NT2/D1 (cell line): ENCODE results near the gene FAM83B.
A peak's percentile ranks its signal among the peaks of the same experiment; 100 is the strongest.

Source experiments
- DNase-seq: peaks from one replicate; pipeline ENCODE4 v3.0.0-alpha.2; 2011; ENCODE audit warnings: low read depth, low spot score
- H3K27me3 ChIP-seq: 2 replicates; pipeline ENCODE4 v1.6.0; 2011; ENCODE audit warnings: mild to moderate bottlenecking; ENCODE audit not compliant: insufficient read length, insufficient read depth
- H3K36me3 ChIP-seq: 2 replicates; pipeline ENCODE4 v1.6.1; 2011; ENCODE audit warnings: mild to moderate bottlenecking, low read length, mixed read lengths; ENCODE audit not compliant: insufficient read depth, insufficient read length
- H3K4me1 ChIP-seq: 2 replicates; pipeline ENCODE4 v1.5.1; 2011; ENCODE audit not compliant: insufficient read depth, insufficient read length
- H3K4me3 ChIP-seq: 2 replicates; pipeline ENCODE4 v1.5.1; 2011; ENCODE audit warnings: low read depth; ENCODE audit not compliant: insufficient read length
- H3K9ac ChIP-seq: 2 replicates; pipeline ENCODE4 v1.6.0; 2011; ENCODE audit warnings: low read depth; ENCODE audit not compliant: insufficient read length
- H3K9me3 ChIP-seq: 2 replicates; pipeline ENCODE4 v1.5.1; 2011; ENCODE audit warnings: mild to moderate bottlenecking, low read length; ENCODE audit not compliant: insufficient read depth
- SUZ12 ChIP-seq: IDR thresholded peaks from 2 replicates; pipeline ENCODE4 v1.6.1; 2011; ENCODE audit not compliant: insufficient read length, insufficient read depth; ENCODE audit errors: extremely low read depth
- YY1 ChIP-seq: IDR thresholded peaks from 2 replicates; pipeline ENCODE4 v1.6.1; 2011; ENCODE audit not compliant: insufficient read length, insufficient read depth
- ZNF274 ChIP-seq: IDR thresholded peaks from 2 replicates; pipeline ENCODE4 v1.6.1; 2011; ENCODE audit warnings: mild to moderate bottlenecking, low read depth, low read length

The FAM83B gene

DNA sequence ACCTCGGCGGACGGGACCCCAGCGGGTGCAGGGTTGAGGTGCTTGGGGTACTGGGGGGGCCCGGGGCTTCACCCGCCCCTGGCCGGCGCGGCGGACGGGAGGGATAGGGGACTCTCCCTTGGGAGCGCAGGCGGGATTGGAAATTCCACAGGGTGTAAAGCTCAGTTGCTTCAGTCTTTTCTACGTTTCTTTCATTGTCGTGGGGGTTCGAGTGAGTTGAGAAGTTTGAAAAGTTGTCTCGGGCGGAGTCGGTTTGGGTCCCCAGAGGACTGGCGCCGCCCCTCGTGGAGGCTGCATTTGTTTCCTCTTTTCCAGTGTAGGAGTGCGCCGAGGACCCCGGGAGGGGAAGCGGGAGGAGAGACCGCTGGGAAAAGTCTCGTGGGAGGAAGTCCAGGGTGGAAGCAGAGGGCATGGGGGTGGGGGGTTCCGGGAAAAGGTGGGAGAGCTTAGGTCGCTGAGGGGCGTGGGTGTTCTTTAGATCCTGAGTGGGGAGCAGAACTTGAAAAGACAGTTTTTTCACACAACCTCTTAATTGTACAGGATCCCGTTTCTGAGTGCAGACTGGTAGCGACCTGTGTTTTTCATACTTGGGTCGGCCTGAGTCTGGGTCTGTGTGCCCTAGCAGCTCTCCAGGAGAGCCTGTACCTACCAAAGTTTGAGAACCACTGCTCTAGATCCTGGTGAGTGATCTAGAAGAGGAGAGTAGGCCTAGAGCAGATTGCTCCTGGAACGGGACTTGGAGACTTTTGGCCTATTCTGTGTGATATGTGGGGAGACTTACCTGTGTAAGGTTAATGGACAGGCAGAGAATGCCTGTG is 495 bp downstream of the FAM83B start:
- no peak for DNase-seq
- no peak for TF ChIP-seq YY1
- TF ChIP-seq ZNF274 = no peak
- TF ChIP-seq SUZ12 = no peak
- Histone ChIP-seq H3K4me3 (peak overlapping the region; percentile 58), H3K27me3 (peaks cover 14% of the 10 kb centered on the region), H3K4me1 (no peaks in the 10 kb centered on the region), H3K9me3 (no peaks in the 10 kb centered on the region), H3K9ac (peak overlapping the region; percentile 68), H3K36me3 (no peaks in the 10 kb centered on the region)

DNA sequence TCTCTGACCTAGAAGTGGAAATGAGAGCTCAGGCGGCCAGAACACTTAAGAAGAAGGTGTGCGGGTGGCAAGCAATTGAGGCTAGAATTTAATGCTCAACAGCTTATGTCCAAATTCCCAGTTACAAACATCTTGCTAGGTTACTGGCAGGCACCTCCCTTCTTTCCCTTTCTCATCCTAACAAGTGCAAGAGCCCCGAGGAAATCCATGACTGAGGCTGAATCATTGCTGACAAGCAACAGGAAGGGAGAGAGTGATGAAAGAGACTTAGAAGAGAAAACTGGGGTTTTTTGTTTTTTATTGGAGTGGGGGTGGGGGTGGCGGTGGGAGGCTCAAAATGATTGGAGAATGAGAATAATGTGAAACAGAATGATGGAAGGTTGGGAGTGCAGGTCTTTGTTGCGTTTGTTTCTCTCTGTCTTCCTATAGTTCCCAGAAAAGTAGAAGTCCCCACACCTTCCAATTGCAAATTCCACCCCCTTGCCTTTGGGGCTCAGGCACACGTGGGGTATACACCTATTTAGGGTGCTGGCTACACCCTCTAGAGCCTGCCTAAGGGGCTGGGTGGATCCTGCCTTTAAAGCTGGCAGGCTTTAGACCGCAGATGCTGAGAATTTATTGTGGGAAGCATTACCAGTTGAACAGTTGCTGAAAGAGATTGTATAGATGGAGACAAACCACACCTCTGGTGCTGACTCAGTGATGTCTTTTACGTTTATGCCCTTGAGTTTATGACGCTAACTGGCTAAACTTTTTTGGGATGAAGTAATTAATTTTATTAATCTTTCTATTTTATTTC is 1.4 kb downstream of the FAM83B start:
- DNase-seq = no peak
- Histone ChIP-seq H3K36me3 (no peaks in the 10 kb centered on the region), H3K9me3 (no peaks in the 10 kb centered on the region), H3K27me3 (peaks cover 14% of the 10 kb centered on the region), H3K9ac (no peak overlapping the region), H3K4me3 (no peak overlapping the region), H3K4me1 (no peaks in the 10 kb centered on the region)
- no peak for TF ChIP-seq SUZ12
- TF ChIP-seq YY1 = no peak
- TF ChIP-seq ZNF274 = no peak

DNA sequence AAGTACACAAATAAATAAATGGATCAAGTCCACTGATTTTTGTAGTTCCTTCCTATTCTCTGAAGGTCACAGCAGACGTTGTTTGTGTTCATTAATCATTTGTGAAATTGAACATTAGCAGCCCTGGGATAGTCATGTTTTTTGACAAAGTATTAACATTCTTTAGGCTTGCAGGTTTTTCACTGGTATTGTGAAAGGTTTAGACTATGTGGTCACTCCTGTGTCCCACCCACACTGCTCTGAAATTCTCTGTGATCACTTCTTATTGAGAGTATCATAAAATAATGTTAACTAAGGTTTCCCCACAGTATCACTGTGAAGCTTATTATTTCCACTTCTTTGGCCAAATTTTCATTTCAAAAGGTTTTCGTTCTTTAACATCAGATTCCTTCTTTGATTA is 3.5 kb downstream of the FAM83B start:
- H3K4me1 ChIP-seq = no peaks in the 10 kb centered on the region
- no peak for DNase-seq

DNA sequence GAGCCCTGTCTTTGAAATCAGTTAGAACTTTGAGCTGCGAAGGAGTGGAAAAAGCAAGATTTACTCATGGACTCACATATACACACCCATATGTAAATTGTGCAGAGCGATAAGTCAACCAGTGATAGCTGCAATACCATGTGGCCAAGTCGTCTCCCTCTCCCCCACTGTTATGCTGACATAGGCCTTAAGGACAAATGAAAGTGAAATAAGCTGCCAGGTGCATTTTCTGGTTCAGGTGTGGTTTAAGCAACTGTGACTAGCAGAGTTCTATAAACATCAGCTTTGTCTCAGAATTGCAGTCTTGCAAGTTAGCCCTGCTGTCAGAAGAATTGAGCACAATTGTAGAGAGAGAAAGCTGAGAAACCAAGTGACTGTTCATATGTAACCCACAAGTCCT is 9.6 kb downstream of the FAM83B start:
- no peak for DNase-seq
- no peaks in the 10 kb centered on the region for H3K36me3 ChIP-seq
- TF ChIP-seq ZNF274 = no peak
- no peak for TF ChIP-seq YY1
- no peak for TF ChIP-seq SUZ12

More for the DNA sequence above, 3.5 kb downstream of the FAM83B start:
- Histone ChIP-seq H3K27me3 (peaks cover 14% of the 10 kb centered on the region), H3K36me3 (no peaks in the 10 kb centered on the region), H3K9me3 (0 out of 2 replicates have a peak, but pooled peaks cover 8% of the 10 kb centered on the region), H3K4me3 (no peak overlapping the region), H3K9ac (no peak overlapping the region)
- no peak for TF ChIP-seq SUZ12
- TF ChIP-seq ZNF274 = no peak
- TF ChIP-seq YY1 = no peak

DNA sequence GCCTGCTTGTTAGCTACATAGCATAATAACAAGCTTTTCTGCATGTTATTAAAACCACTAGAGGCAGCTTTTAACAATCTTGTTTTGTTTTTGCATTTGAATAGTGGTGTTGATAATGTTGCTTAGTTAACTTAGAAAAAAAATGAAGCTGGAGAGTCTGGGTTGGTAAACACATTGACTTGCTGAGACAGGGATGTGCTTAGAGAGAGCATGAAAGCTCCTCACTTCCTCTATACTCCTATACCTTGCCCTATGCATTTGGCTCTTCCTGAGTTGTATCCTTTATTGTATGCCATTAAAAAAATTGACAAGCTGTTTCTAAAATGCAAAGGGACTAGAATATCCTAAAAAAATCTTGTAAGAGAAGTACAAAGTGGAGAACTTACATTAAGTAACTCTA is 13.6 kb downstream of the FAM83B start:
- no peak for TF ChIP-seq ZNF274
- no peak for TF ChIP-seq YY1
- TF ChIP-seq SUZ12 = no peak
- H3K4me3 ChIP-seq = no peak overlapping the region
- peak; percentile 1 for DNase-seq
- H3K9me3 ChIP-seq = no peaks in the 10 kb centered on the region
- H3K27me3 ChIP-seq = no peaks in the 10 kb centered on the region
- H3K36me3 ChIP-seq = no peaks in the 10 kb centered on the region
- no peak overlapping the region for H3K9ac ChIP-seq
- no peaks in the 10 kb centered on the region for H3K4me1 ChIP-seq

More for the DNA sequence above, 9.6 kb downstream of the FAM83B start:
- Histone ChIP-seq H3K9ac (no peak overlapping the region), H3K4me3 (no peak overlapping the region), H3K27me3 (no peaks in the 10 kb centered on the region), H3K4me1 (no peaks in the 10 kb centered on the region), H3K9me3 (0 out of 2 replicates have a peak, but pooled peaks cover 8% of the 10 kb centered on the region)

DNA sequence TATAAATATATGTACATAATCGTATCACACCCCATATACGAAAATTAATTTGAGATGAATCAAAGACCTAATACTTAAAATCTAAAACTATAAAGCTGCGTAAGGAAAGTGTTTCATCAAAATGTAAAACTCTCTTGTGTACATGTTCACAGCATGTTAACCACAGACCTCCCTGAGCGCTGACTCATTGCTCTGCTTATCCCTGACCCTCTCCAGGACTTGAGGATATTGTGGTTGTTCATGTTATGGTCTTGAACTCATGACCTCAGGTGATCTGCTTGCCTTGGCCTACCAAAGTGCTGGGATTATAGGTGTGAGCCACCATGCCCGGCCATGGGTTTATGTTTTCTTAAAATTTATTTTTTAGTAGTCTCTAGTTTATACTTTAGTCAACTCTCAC is 14.2 kb downstream of the FAM83B start:
- Histone ChIP-seq H3K4me1 (no peaks in the 10 kb centered on the region), H3K4me3 (no peak overlapping the region), H3K9ac (no peak overlapping the region), H3K27me3 (no peaks in the 10 kb centered on the region), H3K9me3 (no peaks in the 10 kb centered on the region), H3K36me3 (no peaks in the 10 kb centered on the region)
- no peak for DNase-seq
- TF ChIP-seq YY1 (no peak), ZNF274 (no peak), SUZ12 (no peak)

DNA sequence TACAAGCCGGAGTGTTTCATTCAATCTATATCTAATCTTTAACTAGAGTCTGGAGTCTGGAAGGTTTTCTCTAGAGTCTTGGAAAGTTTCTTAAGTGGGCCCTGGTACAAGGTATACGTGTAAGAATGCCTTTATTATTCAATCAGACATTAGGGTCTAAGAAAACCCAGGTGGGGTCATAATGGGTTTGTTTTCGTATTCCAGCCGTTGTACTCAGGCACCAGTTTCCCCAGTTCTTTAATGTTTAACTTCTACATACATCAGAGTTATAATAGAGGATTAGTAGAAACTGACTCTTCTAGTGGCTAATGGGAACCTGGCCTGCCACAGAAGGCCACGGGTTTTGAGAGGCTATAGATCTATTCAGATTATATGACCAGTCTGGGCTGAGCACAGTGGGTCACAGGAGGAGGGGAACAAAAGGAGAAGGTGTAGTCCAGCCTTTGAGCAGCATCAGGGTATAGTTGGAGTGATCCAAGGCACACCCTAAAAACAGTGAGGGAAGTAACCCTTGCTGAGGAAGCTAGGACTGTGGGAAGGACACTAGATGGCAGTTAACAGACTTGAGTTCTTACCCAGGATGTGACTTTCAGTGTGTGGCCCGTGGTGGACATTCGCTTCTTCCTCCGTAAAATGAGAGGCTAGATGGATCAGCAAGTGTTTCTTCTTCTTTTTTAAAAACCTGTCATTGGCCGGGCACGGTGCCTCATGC is 15.5 kb downstream of the FAM83B start:
- H3K4me3 ChIP-seq = no peak overlapping the region
- H3K4me1 ChIP-seq = no peaks in the 10 kb centered on the region
- no peak for TF ChIP-seq ZNF274
- TF ChIP-seq YY1 = no peak
- no peak for TF ChIP-seq SUZ12

More for the DNA sequence above, 15.5 kb downstream of the FAM83B start:
- Histone ChIP-seq H3K9me3 (no peaks in the 10 kb centered on the region), H3K27me3 (no peaks in the 10 kb centered on the region), H3K36me3 (no peaks in the 10 kb centered on the region), H3K9ac (no peak overlapping the region)
- DNase-seq = no peak
